GM18499 (cell line): ENCODE data around the gene PKNOX2.

Experiments
- ATAC-seq: cut with Tn5 transposase; IDR thresholded peaks from one replicate; pipeline ENCODE4 v1.9.1; 2021; ENCODE audit warnings: moderate number of reproducible peaks; ENCODE audit not compliant: insufficient read depth, unreplicated experiment

The PKNOX2 gene

GRCh38 chr11:125275905-125276618 is 111.5 kb downstream of the PKNOX2 start:
- no peak for ATAC-seq

GRCh38 chr11:125276619-125276976 is 112.0 kb downstream of the PKNOX2 start:
- ATAC-seq, result no peak

GRCh38 chr11:125279676-125280418 is 115.3 kb downstream of the PKNOX2 start:
- no peak for ATAC-seq

- no peak for ATAC-seq
Observed at GRCh38 chr11:125280646-125281045, 116.1 kb downstream of the PKNOX2 start.

- no peak for ATAC-seq
Observed at GRCh38 chr11:125281831-125282595, 117.5 kb downstream of the PKNOX2 start.

- no peak for ATAC-seq
Observed at GRCh38 chr11:125282596-125282914, 118.0 kb downstream of the PKNOX2 start.

- ATAC-seq, result no peak
Observed at GRCh38 chr11:125284245-125284850, 119.8 kb downstream of the PKNOX2 start.

GRCh38 chr11:125285844-125286243 is 121.3 kb downstream of the PKNOX2 start:
- no peak for ATAC-seq

GRCh38 chr11:125286486-125286885 is 121.9 kb downstream of the PKNOX2 start:
- no peak for ATAC-seq

GRCh38 chr11:125287491-125288210 is 123.1 kb downstream of the PKNOX2 start:
- no peak for ATAC-seq

- no peak for ATAC-seq
Observed at GRCh38 chr11:125289419-125290098, 125.0 kb downstream of the PKNOX2 start.

- ATAC-seq, result no peak
Observed at GRCh38 chr11:125290263-125290662, 125.7 kb downstream of the PKNOX2 start.

- ATAC-seq, result no peak
Observed at GRCh38 chr11:125292100-125292499, 127.5 kb downstream of the PKNOX2 start.

GRCh38 chr11:125293596-125293995 is 129.0 kb downstream of the PKNOX2 start:
- no peak for ATAC-seq

GRCh38 chr11:125295931-125296330 is 131.4 kb downstream of the PKNOX2 start:
- no peak for ATAC-seq

- ATAC-seq, result no peak
Observed at GRCh38 chr11:125297346-125297915, 132.9 kb downstream of the PKNOX2 start.

GRCh38 chr11:125299061-125299615 is 134.6 kb downstream of the PKNOX2 start:
- ATAC-seq, result no peak

GRCh38 chr11:125299821-125300220 is 135.3 kb downstream of the PKNOX2 start:
- ATAC-seq, result no peak

GRCh38 chr11:125300791-125301218 is 136.3 kb downstream of the PKNOX2 start:
- no peak for ATAC-seq
